ENCODE results near the gene BABAM2. TPM values are rescaled to one million over a fixed set of nuclear protein-coding genes. Genes with fewer than 3 reads are reported as not detected.

The BABAM2 gene
- total and polyA plus RNA-seq, 9 of the 15 experiments (the other 6 are each of a cell fraction or from before 2014, with no cell fraction given), result 10.9 to 37.4 (median 25.6) TPM

DNA sequence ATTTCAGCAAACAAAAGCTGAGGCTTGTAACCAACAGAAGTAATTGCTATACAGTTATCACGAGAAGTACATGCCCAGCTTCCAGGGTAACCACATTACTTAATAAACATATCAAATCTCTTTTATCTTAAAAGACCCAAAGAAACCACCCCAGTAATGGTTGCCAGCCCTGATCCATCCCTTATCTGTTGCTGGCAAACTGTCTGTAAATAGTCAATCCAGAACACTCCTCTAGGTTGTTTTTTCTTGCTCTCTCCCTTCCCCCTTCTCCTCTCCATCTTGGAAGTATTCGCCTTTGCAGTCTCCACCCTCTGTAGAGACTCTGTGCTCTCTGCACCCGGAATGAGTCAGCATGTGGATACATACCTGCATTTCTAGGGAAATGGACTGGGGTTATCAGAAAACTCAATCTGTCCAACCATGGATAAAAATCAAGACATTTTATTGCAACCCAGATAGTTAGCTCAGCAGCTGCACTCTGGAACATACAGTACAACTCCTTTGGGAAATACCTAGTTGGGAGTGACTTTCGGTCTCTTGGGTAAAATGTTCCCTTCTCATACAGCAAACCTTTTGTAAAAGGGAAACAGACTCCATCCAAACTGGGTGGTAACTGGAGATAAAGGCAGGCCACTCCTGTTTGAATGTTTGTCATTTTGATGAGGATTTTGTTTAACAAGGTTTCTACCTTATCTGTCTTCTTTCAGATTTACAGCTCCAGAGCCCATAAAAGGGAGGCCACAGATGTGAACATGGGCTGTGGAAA lies 378.7 kb downstream of the BABAM2 start (continued):
- TF ChIP-seq TAF1 (IDR thresholded peaks at IDR 0.05; ENCODE audit: control insufficient read depth, extremely low read depth, insufficient read depth, low read length, severe bottlenecking) (peak; percentile 59), STAT5A (IDR thresholded peaks at IDR 0.05; ENCODE audit: borderline replicate concordance, low read length) (peak; percentile 78), SNIP1 (IDR thresholded peaks at IDR 0.05; ENCODE audit: low read depth) (no peak), CHCHD3 (CRISPR knock-in tag; IDR thresholded peaks at IDR 0.05) (no peak), CAMTA2 (CRISPR knock-in tag; conservative IDR thresholded peaks at IDR 0.05) (no peak), LCOR (CRISPR knock-in tag; IDR thresholded peaks at IDR 0.05) (peak; percentile 60; the same call in 1 of the 2 replicates), CREM (IDR thresholded peaks at IDR 0.05; ENCODE audit: low read depth) (no peak), FOSL1 (tag; conservative IDR thresholded peaks at IDR 0.05) (peak; percentile 58), NR2C2 (CRISPR knock-in tag; IDR thresholded peaks at IDR 0.05) (no peak), NR2C2 (tag; IDR thresholded peaks at IDR 0.05) (0 out of 2 replicates have a peak, but pooled peaks have one; percentile 47), ZNF184 (CRISPR knock-in tag; IDR thresholded peaks at IDR 0.05) (peak; percentile 80), EP400 (IDR thresholded peaks at IDR 0.05) (0 out of 2 replicates have a peak, but pooled peaks have one; percentile 22), CHD2 (IDR thresholded peaks at IDR 0.05; ENCODE audit: low read depth, low read length) (no peak), SMARCE1 (IDR thresholded peaks at IDR 0.05) (peak; percentile 77), NBN (IDR thresholded peaks at IDR 0.05; ENCODE audit: low read depth) (peak; percentile 30; the same call in 1 of the 2 replicates), CSDE1 (IDR thresholded peaks at IDR 0.05) (no peak), CXXC5 (CRISPR knock-in tag; IDR thresholded peaks at IDR 0.05) (0 out of 2 replicates have a peak, but pooled peaks have one; percentile 22), SIX5 (IDR thresholded peaks at IDR 0.05; ENCODE audit: borderline replicate concordance in 1 of 2, insufficient read depth in 1 of 2, low read depth in 1 of 2, low read length in 2 of 2) (0 out of 4 replicates have a peak, but pooled peaks of 1 of the 2 experiments have one; percentile 4), FOXK2 (conservative IDR thresholded peaks at IDR 0.05 in 1 of 2, IDR thresholded peaks at IDR 0.05 in 1 of 2; ENCODE audit: low read depth in 2 of 2) (0 out of 4 replicates have a peak, but pooled peaks of 1 of the 2 experiments have one; percentile 30)
- TF ChIP-seq, protein P1, sequence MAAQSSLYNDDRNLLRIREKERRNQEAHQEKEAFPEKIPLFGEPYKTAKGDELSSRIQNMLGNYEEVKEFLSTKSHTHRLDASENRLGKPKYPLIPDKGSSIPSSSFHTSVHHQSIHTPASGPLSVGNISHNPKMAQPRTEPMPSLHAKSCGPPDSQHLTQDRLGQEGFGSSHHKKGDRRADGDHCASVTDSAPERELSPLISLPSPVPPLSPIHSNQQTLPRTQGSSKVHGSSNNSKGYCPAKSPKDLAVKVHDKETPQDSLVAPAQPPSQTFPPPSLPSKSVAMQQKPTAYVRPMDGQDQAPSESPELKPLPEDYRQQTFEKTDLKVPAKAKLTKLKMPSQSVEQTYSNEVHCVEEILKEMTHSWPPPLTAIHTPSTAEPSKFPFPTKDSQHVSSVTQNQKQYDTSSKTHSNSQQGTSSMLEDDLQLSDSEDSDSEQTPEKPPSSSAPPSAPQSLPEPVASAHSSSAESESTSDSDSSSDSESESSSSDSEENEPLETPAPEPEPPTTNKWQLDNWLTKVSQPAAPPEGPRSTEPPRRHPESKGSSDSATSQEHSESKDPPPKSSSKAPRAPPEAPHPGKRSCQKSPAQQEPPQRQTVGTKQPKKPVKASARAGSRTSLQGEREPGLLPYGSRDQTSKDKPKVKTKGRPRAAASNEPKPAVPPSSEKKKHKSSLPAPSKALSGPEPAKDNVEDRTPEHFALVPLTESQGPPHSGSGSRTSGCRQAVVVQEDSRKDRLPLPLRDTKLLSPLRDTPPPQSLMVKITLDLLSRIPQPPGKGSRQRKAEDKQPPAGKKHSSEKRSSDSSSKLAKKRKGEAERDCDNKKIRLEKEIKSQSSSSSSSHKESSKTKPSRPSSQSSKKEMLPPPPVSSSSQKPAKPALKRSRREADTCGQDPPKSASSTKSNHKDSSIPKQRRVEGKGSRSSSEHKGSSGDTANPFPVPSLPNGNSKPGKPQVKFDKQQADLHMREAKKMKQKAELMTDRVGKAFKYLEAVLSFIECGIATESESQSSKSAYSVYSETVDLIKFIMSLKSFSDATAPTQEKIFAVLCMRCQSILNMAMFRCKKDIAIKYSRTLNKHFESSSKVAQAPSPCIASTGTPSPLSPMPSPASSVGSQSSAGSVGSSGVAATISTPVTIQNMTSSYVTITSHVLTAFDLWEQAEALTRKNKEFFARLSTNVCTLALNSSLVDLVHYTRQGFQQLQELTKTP (IDR thresholded peaks at IDR 0.05; ENCODE audit: low read depth in 1 of 2, partially characterized antibody in 2 of 2), result no peak
- TF ChIP-seq, protein P2, sequence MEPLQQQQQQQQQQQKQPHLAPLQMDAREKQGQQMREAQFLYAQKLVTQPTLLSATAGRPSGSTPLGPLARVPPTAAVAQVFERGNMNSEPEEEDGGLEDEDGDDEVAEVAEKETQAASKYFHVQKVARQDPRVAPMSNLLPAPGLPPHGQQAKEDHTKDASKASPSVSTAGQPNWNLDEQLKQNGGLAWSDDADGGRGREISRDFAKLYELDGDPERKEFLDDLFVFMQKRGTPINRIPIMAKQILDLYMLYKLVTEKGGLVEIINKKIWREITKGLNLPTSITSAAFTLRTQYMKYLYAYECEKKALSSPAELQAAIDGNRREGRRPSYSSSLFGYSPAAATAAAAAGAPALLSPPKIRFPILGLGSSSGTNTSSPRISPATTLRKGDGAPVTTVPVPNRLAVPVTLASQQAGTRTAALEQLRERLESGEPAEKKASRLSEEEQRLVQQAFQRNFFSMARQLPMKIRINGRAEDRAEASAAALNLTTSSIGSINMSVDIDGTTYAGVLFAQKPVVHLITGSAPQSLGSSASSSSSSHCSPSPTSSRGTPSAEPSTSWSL (CRISPR knock-in tag; IDR thresholded peaks at IDR 0.05; ENCODE audit: borderline replicate concordance), result no peak
- TF ChIP-seq, protein P3, sequence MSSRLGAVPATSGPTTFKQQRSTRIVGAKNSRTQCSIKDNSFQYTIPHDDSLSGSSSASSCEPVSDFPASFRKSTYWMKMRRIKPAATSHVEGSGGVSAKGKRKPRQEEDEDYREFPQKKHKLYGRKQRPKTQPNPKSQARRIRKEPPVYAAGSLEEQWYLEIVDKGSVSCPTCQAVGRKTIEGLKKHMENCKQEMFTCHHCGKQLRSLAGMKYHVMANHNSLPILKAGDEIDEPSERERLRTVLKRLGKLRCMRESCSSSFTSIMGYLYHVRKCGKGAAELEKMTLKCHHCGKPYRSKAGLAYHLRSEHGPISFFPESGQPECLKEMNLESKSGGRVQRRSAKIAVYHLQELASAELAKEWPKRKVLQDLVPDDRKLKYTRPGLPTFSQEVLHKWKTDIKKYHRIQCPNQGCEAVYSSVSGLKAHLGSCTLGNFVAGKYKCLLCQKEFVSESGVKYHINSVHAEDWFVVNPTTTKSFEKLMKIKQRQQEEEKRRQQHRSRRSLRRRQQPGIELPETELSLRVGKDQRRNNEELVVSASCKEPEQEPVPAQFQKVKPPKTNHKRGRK (tag; IDR thresholded peaks at IDR 0.05), result no peak
